Stimulated activated CD8-positive, alpha-beta memory T cell treated with anti-CD3 and anti-CD28 coated beads, Interleukin-4, amount 100 ng/mL, for 24 hours (primary cell): ENCODE measurements around the gene HSP90AA1.
"Not testable (repeated sequence)": the region's sequence is repeated elsewhere in the genome, so short reads cannot be mapped to it uniquely, and the experiment has no call there.

Source experiments
- DNase-seq: peaks from one replicate; pipeline ENCODE4 v3.0.0-alpha.2; 2020; ENCODE audit warnings: low read depth

HSP90AA1 gene

DNA sequence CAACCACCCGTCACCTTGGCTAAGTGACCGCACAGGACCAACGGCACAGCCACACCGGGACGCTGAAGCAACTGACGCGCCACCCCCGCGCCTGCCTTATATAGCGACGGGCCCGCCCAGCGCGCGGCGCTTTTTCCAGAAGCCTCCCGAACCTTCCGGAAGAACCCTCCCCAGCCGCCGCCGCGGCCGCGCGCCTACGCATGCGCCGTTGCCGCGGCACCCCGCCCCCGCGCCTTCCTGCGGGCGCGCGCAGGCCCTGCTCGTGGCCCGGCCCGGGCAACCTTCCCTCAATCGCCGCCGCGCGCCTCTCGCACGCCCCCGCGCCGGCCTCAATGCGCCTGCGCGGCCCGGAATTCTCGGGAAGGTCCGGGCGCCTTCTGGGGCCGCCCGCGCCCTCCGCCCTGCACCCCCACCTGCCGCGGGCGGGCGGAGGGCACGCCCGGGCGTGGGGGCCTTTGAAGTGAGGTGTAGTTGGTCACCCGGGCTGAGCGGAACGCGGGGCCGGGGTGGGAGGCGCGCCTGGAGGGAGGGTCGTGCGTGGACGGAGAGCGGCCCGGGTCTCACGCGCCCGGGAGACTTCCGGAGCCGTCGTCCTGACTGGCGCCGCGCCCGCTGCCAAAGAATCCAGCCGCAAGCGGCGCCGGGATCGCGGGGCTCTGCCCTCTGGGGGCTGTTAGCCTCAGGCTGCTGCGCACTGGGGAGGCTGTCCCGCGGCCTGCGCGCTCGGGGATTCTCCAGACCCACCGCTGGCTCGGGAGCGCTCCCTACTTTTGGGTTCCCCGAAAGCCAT, at the start of gene HSP90AA1:
Gene HSP90AA1 (minus strand): TSS at position 73 of the 790 bp plus-strand sequence. CDS start 666 bp downstream, outside the sequence.
- DNase-seq, result peak; percentile 95

- DNase-seq, result not testable (repeated sequence)
Measured at GRCh38 chr14:102135456-102135855, 48.6 kb upstream of the HSP90AA1 start.

DNA sequence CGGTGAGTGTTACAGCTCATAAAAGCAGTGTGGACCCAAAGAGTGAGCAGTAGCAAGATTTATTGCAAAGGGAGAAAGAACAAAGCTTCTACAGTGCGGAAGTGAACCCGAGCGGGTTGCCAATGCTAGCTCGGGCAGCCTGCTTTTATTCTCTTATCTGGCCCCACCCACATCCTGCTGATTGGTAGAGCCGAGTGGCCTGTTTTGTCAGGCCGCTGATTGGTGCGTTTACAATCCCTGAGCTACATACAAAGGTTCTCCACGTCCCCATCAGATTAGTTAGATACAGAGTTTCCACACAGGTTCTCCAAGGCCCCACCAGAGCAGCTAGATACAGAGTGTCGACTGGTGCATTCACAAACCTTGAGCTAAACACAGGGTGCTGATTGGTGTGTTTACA, 47.9 kb upstream of the HSP90AA1 start:
- not testable (repeated sequence) for DNase-seq

DNA sequence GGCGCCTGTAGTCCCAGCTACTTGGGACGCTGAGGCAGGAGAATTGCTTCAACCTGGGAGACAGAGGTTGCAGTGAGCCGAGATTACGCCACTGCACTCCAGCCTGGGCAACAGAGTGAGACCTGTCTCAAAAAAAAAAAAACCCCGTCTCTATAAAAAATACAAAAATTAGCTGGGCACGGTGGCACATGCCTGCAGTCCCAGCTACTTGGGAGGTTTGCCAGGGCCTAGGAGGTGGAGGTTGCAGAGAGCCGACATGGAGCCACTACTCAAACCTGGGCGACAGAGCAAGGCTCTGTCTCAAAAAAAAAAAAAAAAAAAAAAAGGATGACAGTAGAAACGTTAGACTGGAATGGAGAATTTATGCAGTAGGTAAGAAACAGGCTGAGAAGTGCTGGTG, 47.2 kb upstream of the HSP90AA1 start:
- DNase-seq, result not testable (repeated sequence)

- no peak for DNase-seq
Measured at GRCh38 chr14:102131741-102132140, 44.9 kb upstream of the HSP90AA1 start.

GRCh38 chr14:102126807-102127455, 40.1 kb upstream of the HSP90AA1 start:
- no peak for DNase-seq

- DNase-seq, result no peak
Measured at GRCh38 chr14:102125546-102125945, 38.7 kb upstream of the HSP90AA1 start.

DNA sequence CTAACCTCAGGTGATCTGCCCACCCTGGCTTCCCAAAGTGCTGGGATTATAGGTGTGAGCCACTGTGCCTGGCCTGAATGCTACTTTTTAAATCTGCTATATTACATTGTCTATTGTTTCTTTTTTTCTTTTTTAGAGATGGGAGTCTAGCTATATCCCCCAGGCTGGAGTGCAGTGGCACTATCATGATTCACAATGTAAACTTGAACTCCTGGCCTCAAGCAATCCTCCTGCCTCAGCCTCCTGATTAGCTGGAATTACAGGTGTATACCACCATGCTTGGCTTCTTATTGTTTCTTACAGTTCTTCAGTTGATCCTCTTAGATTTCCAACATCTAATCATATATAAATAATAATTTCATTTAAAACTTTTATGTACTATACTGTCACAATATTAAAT, 37.6 kb upstream of the HSP90AA1 start:
- DNase-seq, result no peak

GRCh38 chr14:102121567-102121966, 34.7 kb upstream of the HSP90AA1 start:
- no peak for DNase-seq

DNA sequence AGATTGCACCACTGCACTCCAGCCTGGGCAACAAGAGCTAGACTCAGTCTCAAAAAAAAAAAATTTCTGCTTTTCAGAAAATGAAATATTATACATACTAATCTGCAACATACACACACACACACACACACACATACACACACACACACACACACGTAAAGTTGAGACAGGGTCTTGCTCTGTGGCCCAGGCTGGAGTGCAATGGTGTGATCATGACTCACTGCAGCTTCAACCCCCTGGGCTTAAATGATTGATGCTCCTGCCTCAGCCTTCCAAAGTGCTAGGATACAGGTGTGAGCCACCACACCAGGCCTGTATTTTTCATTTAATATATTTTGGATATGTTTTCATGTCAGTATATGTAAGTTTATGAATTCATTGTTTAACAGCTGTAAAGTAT, 34.0 kb upstream of the HSP90AA1 start:
- no peak for DNase-seq

GRCh38 chr14:102117852-102118251, 31.0 kb upstream of the HSP90AA1 start:
- no peak for DNase-seq

DNA sequence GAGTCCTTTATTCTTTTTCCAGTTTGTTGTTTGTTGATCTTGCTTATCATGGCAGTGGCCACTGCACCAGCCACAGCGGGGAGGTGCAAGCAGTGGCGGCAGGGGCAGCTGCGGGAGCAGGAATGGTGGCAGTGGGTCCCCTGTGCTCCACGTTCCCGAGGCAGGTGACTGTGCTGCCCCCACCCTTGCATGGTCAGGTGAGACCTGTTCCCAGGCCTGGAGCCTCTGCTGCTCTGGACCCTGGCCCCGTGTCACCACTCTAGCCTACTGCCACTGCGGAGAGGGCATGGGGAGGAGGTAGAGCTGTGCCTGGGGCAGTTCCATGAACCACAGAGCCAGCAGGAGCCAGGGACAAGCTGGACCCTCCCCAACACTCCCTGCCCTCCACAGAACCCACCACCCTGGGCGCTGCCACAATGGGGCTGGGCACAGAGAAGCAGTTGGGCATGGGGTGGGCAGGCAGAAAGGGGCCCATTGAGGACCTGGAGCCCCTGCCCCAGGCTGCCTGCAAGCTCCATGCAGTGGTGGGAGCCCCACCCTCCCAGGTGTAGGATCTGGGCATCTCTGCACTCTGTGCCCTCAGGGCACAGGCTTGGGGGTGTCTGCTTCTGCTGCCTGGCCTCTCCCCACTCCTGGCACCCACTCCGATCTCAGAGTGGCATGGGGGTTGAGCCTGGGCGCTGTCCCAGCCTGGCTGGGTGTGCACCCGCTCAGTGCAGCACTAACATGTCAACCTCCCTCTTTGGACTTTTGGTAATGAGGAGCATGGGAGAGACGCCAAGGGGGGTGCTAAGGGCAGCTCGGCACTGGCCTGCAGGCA, 29.7 kb upstream of the HSP90AA1 start:
- DNase-seq, result no peak

- no peak for DNase-seq
Measured at GRCh38 chr14:102111101-102111500, 24.3 kb upstream of the HSP90AA1 start.

DNA sequence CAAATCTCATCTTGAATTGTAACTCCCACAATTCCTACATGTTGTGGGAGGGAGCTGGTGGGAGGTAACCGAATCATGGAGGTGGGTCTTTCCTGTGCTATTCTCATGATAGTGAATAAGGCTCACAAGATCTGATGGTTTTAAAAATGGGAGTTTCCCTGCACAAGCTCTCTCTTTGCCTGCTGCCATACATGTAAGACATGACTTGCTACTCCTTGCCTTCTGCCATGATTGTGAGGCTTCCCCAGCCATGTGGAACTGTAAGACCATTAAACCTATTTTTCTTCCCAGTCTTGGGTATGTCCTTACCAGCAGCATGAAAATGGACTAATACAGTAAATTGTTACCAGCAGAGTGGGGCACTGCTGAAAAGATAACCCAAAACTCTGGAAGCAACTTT, 22.5 kb upstream of the HSP90AA1 start:
- not testable (repeated sequence) for DNase-seq

GRCh38 chr14:102105369-102105768, 18.5 kb upstream of the HSP90AA1 start:
- no peak for DNase-seq

- DNase-seq, result no peak
Measured at GRCh38 chr14:102103062-102103695, 16.3 kb upstream of the HSP90AA1 start.

- DNase-seq, result no peak
Measured at GRCh38 chr14:102097441-102098135, 10.7 kb upstream of the HSP90AA1 start.

DNA sequence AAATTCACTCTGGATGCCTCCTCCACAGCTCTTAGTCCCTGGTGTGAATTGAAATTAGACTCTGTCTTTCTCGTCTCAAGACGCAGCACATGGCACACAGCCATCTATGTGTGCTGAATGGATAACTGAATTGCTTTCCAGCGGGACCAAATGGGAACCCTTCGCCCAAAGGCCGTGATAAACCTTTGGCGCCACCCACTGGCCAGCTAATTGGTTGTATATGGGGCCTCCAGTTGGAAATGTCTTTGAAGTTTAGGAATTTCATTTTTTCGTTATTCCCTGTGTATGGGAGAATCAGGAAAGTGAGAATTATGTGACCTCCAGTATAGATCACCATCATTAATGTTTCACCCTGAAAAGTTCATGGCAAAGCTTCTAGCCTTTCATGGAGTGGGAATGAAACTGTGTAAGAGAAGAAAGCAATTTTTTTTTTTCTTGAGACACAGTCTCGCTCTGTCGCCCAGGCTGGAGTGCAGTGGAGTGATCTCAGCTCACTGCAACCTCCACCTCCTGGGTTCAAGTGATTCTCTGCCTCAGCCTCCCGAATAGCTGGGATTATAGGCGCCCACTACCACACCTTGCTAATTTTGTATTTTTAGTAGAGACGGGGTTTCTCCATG, 9.8 kb upstream of the HSP90AA1 start:
- DNase-seq, result peak; percentile 61

- DNase-seq, result no peak
Measured at GRCh38 chr14:102095871-102096568, 9.2 kb upstream of the HSP90AA1 start.

- no peak for DNase-seq
Measured at GRCh38 chr14:102095231-102095870, 8.5 kb upstream of the HSP90AA1 start.
